Thyroid gland (tissue), 4 donors: ENCODE data around the gene CHCHD6. TPM values are rescaled to one million over a fixed set of nuclear protein-coding genes. Genes with fewer than 3 reads are reported as not detected.

Experiments
- DNase-seq, 2 donors: peaks; one replicate each; pipeline ENCODE4 v3.0.0-alpha.2; 2019
- H3K27ac ChIP-seq, 3 donors: fragments of 200-600 bp; sonication (generic); 1 replicate in 2 of 3; 2 replicates in 1 of 3; pipeline ENCODE4 v1.5.1; 2016 to 2019; ENCODE audit warnings: mild to moderate bottlenecking in 1 of 3, moderate library complexity in 1 of 3
- H3K27me3 ChIP-seq: fragments of 200-600 bp; sonication (generic); one replicate; pipeline ENCODE4 v1.5.1; 2019
- H3K36me3 ChIP-seq, 2 donors: fragments of 200-600 bp; sonication (generic); one replicate each; pipeline ENCODE4 v1.5.1; 2016 to 2019
- H3K4me1 ChIP-seq, 2 donors: fragments of 200-600 bp; sonication (generic); one replicate each; pipeline ENCODE4 v1.5.1; 2017 to 2019
- H3K4me3 ChIP-seq, 3 donors: fragments of 200-600 bp; sonication (generic); replicated peaks in 1 of 3; 1 replicate in 2 of 3; 2 replicates in 1 of 3; pipeline ENCODE4 v1.5.1; 2016; ENCODE audit warnings: mild to moderate bottlenecking in 1 of 3
- H3K9me3 ChIP-seq: fragments of 200-600 bp; sonication (generic); one replicate; pipeline ENCODE4 v1.5.1; 2017
- POLR2A ChIP-seq, 2 donors: fragments of 450-650 bp; IDR thresholded peaks; one replicate each; pipeline ENCODE4 v1.6.1; 2017; ENCODE audit warnings: antibody characterized with exemption in 2 of 2, mild to moderate bottlenecking in 2 of 2, moderate library complexity in 1 of 2
- WGBS, 2 donors: methylation state at CpG; one replicate each; pipeline ENCODE4 v1.1.5; 2017; 5-methylcytosine and 5-hydroxymethylcytosine counted together
- intact Hi-C: fragments of 100-400 bp; cut with DNase I; formaldehyde crosslinking; loops from one replicate; pipeline ENCODE4 v1.15.1; 2023
- total RNA-seq, 4 donors: library from RNA; depleted of rRNA; stranded (reverse); fragments of >200 nt; gene quantifications; one replicate each; pipeline ENCODE4 v1.2.3, GENCODE V29; 2016
- TF ChIP-seq, protein P1 (sequence below), 6 experiments: fragments of 200-600 bp in 3 of 6; fragments of 450-650 bp in 3 of 6; sonication (generic) in 3 of 6; IDR thresholded peaks; one replicate each; pipeline ENCODE4 v1.5.1; 2016 to 2019; ENCODE audit warnings: antibody characterized with exemption in 6 of 6, mild to moderate bottlenecking in 2 of 6, inconsistent platforms in 1 of 6, moderate library complexity in 1 of 6

CHCHD6 gene
- total RNA-seq, 4 donors from 2014 or later = 22.9 to 27.8 (median 24.4) TPM

- 76 to 78% methylated on average over 10 to 11 of the region's 11 CpGs for WGBS, 2 donors
Observed at GRCh38 chr3:126926684-126927400, 222.8 kb downstream of the CHCHD6 start.

GRCh38 chr3:126927401-126927750, 223.3 kb downstream of the CHCHD6 start:
- Histone ChIP-seq H3K9me3 (no peaks in the 10 kb centered on the region), H3K27me3 (no peaks in the 10 kb centered on the region), H3K4me1 (peaks cover 15 to 37% of the 10 kb centered on the region in 2 donors), H3K4me3 (no peak overlapping the region), H3K27ac (peak overlapping the region in 2 of 3 donors; percentile 54 to 71), H3K36me3 (no peaks in the 10 kb centered on the region)
- intact Hi-C loops = no loop called here
- WGBS, 2 donors = 45 to 46% methylated on average over 4 of the region's 4 CpGs
- peak; percentile 36 to 44 for DNase-seq
- TF ChIP-seq, protein P1, sequence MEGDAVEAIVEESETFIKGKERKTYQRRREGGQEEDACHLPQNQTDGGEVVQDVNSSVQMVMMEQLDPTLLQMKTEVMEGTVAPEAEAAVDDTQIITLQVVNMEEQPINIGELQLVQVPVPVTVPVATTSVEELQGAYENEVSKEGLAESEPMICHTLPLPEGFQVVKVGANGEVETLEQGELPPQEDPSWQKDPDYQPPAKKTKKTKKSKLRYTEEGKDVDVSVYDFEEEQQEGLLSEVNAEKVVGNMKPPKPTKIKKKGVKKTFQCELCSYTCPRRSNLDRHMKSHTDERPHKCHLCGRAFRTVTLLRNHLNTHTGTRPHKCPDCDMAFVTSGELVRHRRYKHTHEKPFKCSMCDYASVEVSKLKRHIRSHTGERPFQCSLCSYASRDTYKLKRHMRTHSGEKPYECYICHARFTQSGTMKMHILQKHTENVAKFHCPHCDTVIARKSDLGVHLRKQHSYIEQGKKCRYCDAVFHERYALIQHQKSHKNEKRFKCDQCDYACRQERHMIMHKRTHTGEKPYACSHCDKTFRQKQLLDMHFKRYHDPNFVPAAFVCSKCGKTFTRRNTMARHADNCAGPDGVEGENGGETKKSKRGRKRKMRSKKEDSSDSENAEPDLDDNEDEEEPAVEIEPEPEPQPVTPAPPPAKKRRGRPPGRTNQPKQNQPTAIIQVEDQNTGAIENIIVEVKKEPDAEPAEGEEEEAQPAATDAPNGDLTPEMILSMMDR (IDR thresholded peaks at IDR 0.05) = no peak
- TF ChIP-seq POLR2A (IDR thresholded peaks at IDR 0.05) = no peak

More at GRCh38 chr3:126926684-126927400, 222.8 kb downstream of the CHCHD6 start:
- intact Hi-C loops = no loop called here
- Histone ChIP-seq H3K4me3 (no peak overlapping the region), H3K4me1 (peaks cover 15 to 32% of the 10 kb centered on the region in 2 donors), H3K27me3 (no peaks in the 10 kb centered on the region), H3K27ac (peak overlapping the region in 2 of 3 donors; percentile 54 to 71), H3K36me3 (no peaks in the 10 kb centered on the region), H3K9me3 (no peaks in the 10 kb centered on the region)
- peak in 1 of 2 donors; percentile 33 for DNase-seq
- TF ChIP-seq POLR2A (IDR thresholded peaks at IDR 0.05) = no peak
- TF ChIP-seq, protein P1 (IDR thresholded peaks at IDR 0.05) = no peak

GRCh38 chr3:126927846-126928245, 223.8 kb downstream of the CHCHD6 start:
- Histone ChIP-seq H3K9me3 (no peaks in the 10 kb centered on the region), H3K27me3 (no peaks in the 10 kb centered on the region), H3K4me3 (no peak overlapping the region), H3K36me3 (no peaks in the 10 kb centered on the region), H3K4me1 (peaks cover 15 to 42% of the 10 kb centered on the region in 2 donors), H3K27ac (peak overlapping the region in 1 of 3 donors; percentile 54)
- DNase-seq = no peak
- WGBS, 2 donors = 89 to 92% methylated on average over 4 to 6 of the region's 6 CpGs
- intact Hi-C loops = no loop called here
- no peak for TF ChIP-seq POLR2A (IDR thresholded peaks at IDR 0.05)
- TF ChIP-seq, protein P1 (IDR thresholded peaks at IDR 0.05) = no peak

- H3K36me3 ChIP-seq = no peaks in the 10 kb centered on the region
- TF ChIP-seq POLR2A (IDR thresholded peaks at IDR 0.05) = no peak
- TF ChIP-seq, protein P1 (IDR thresholded peaks at IDR 0.05) = no peak
- no peak for DNase-seq
Observed at GRCh38 chr3:126928921-126929474, 225.0 kb downstream of the CHCHD6 start.

More at GRCh38 chr3:126928921-126929474, 225.0 kb downstream of the CHCHD6 start:
- intact Hi-C loops = no loop called here
- Histone ChIP-seq H3K9me3 (no peaks in the 10 kb centered on the region), H3K4me3 (no peak overlapping the region), H3K27ac (no peak overlapping the region), H3K27me3 (no peaks in the 10 kb centered on the region), H3K4me1 (peaks cover 17 to 46% of the 10 kb centered on the region in 2 donors)
- 95 to 99% methylated on average over 3 of the region's 3 CpGs for WGBS, 2 donors
